GM18499 (cell line): ENCODE measurements around the gene EMP2.

Experiments used
- ATAC-seq: cut with Tn5 transposase; IDR thresholded peaks from one replicate; pipeline ENCODE4 v1.9.1; 2021; ENCODE audit warnings: moderate number of reproducible peaks; ENCODE audit not compliant: insufficient read depth, unreplicated experiment

EMP2 gene

DNA sequence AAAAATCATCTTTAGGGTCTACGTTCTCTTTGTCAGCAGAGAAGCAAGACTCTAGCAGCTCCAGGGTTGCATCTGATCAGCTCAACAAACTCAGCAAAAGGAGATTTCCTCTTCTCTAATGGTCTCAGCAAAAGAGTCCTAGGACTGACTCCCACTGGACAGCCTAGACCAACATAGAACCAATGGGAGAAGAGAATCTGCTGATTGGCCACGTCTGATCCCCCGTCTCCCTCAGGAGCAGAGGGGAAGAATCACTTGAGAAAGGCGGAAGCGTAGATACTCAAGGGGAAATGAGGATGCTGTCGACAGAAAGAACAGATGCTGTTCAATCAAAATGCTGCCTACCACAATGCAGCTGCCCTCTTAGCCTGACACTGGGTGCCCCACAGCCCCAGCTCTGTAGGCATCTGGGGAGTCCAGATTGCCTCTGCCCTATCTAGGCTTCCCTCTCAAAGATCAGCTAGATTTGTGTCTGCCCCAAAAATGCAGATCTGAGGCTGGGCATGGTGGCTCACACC, 31.5 kb upstream of the EMP2 start:
- ATAC-seq: no peak

DNA sequence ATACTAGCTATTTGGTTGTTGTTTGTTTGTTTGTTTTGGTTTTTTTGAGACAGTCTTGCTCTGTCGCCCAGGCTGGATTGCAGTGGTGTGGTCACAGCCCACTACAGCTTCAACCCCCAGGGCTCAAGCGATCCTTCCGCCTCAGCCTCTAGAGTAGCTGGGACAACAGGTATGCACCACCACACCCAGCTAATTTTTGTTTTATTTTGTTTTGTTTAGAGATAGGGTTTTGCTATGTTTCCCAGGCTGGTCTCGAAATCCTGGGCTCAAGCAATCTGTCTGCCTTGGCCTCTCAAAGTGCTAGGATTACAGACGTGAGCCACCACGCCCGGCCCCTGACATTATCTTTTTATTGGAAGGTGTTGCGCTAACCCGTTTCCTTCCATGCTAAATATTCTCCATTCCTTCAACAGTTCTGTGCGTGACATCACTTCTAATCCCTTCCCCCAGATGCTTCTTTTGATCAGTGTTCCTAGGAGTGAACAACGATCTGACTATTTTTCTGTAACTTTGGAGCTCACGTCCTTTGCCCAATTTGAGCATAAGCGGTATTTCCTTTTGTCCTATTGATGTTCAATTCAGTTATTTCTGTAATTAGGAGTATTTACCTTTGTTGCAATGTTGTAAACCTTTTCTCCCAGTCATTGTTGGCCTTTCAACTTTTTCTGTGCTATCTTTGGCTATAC, 30.2 kb upstream of the EMP2 start:
- no peak for ATAC-seq

DNA sequence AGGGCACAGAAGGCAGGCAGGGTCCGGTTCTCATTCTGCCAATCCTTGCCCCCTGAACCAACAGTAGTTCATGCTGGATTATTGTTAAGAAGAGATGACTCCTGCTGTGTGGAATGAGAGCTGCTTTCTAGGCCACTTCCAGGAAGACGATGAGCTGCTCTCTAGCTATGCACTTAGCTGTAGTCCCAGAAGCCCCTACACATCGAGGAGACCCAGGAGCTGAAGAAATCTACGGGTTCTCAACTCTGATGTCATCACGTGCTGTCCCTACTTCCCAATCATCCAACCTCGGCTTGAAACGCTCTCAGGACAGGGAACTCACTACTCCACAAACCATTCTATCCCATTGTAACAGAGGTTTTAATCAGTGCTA, 29.0 kb upstream of the EMP2 start:
- ATAC-seq: no peak

DNA sequence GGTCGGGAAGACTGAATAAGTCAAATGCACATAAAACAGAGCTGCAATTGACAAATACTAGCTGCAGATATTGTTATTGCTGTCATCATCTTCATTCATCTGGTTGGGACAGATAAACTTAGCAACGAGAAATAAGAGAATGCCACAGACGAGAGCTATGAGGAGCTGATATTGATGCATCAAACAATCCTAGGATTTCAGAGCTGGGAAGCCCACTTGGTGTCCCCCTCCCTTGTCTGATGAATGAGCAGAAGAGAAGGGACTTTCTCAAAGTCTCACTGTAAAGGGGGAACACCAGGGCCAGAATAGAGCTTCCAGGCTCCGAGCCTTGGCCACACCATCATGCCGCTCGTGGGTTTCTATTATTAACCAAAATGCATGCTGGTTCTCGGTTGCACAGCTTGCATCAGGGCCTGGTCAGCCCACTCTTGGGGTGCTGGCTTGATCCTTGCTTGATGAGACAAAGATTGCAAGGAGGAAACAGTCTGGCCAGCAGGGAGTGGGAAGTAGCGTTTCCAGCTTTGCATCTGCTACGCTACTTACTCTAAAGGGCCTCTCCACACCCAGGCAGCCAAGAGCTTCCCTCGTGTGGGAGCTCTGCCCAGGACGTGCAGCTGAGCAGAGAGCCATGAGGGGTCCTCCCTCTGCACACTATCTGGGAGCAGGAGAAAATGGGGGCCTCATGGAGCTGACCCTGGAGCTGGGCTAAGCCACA, 28.4 kb upstream of the EMP2 start:
- ATAC-seq: no peak

DNA sequence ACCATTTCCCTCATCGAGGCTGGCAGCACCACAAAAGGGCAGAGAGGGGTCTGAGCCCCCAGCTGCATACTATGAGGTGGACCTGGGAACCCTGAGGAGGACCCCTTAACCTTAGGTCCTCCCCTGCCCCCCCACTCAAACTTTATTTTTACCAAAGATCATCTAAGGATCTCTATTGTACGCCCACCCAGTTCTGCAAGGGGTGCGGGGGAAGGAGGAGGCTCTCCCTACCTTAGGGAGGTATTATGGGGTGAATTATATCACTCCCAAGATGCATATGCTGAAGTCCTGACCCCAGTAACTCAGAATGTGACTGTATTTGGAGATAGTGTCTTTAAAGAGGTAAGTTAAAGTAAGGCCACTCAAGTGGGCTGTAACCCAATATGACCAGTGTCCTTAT, 26.8 kb upstream of the EMP2 start:
- ATAC-seq: no peak

DNA sequence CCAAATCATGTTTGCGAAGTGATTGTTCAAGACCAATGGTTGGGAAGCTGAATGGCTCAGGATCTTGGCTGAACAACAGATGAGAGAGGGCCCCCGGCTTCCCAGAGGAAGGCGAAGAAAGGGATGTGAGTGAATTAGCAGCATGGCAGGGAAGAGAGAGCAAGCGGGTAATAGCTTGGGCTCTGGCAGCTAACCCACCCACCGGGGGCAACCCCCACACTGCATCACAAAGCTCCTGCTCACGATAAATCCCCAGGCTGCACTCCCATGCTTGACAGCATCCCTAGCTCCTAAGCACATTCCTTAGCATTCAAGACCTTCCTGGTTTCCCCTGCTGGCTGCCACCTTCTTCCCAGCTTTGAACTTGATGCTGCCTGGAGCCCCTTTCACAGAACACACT, 26.2 kb upstream of the EMP2 start:
- no peak for ATAC-seq

DNA sequence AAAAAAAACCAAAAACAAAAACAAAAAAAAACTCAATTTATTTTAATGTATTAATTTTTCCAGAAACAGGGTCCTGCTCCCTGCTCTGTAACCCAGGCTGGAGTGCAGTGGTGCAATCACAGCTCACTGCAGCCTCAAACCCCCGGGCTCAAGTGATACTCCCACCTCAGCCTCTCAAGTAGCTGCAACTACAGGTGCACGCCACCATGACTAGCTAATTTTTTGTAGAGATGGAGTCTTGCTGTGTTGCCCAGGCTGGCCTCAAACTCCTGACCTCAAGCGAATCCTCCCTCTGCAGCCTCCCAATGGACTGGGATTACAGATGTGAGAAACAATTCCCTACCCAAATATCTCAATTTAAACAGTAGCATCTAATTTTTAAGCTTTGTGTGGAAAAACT, 25.2 kb upstream of the EMP2 start:
- no peak for ATAC-seq

DNA sequence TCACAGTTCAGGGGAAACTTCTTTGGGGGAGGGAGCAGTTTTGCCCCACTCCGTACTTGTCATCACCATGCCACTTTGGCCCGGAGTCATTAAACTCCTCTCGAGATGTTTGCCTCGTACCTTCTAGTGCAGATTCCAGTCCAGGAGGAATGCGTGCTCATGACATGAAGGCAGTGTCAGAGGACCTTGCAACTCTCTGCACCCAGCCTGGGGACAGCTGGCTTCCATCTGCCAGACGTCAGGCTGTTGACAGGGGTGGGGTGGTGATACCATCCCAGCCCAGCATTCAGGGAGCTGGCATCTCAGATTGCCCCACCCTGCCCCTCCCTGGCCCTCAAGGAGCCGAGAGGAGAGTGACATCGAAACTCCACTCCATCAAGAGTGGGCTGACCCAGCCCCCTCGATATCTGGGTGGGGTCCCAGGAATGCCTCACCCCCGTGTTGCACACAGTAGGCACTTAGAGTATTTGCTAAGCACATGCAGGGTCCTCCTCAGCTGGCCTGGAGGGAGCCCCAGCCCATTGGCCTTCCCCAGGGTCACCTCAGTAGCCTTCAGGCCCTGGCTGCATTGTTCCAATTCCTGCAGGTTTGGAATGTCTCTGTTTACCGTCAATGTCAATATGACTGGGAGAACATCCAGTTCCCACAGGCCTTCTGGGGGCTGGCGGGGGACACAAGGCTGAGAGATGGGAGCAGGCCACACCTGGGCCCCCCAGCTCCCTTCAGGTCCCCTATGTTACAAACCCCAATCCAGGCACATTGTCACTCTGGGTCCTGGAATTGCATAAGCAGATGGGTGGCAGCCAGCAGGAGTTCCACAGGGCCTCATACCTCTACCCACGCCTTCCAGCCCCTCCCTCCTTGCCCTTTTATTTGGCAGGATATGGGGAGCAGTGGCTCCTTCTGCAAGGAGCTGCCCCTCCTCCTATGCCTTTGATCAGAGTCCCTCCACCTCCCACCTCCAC, 21.3 kb upstream of the EMP2 start:
- no peak for ATAC-seq

DNA sequence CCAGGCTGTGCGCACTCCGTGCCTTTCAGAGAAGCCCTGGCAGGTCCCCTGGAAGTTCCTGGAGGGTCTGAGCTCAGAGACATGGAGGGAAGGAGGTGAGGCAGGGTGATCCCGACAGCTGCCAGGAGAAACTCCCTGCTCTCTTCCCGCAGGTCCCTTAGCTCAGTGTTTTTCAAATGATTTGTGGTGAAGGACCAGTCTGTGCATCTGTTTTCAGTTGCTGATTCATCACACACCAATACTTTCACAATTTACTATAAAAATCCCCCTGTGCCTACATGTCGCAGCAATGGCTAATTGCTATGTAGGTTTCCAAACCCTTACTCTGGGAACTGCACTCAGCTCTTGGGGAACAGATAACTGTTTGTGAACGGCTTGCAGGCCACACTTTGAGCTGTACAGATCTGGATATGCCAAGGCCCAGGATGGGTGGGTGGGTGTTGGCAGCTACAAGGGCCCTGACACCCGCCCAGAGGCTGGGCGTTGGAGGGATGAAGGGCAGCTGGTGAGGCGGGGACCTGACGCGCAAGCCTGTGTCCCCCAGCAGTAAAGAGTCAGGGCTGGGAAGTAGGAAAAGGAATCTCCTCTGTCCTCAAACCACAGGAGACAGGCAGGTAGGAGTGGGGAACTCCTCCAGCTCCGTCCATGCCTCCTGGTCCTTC, 20.5 kb upstream of the EMP2 start:
- no peak for ATAC-seq

DNA sequence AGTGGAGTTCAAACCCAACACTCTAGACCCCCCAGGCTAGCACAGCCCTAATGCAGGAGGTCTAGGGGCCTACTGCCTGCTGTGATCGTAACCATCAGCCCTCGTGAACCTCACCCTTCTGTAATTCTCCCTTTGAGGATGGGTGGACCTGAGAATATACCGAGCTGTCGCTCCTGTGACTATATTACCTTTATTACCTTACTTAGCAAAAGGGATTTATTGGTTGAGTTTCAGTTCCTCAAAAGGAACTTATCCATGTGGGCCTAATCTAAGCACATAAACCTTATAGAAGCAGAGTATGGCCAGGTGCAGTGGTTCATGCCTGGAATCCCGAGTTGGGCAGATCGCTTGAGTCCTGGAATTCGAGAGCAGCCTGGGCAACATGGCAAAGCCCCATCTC, 19.2 kb upstream of the EMP2 start:
- no peak for ATAC-seq

DNA sequence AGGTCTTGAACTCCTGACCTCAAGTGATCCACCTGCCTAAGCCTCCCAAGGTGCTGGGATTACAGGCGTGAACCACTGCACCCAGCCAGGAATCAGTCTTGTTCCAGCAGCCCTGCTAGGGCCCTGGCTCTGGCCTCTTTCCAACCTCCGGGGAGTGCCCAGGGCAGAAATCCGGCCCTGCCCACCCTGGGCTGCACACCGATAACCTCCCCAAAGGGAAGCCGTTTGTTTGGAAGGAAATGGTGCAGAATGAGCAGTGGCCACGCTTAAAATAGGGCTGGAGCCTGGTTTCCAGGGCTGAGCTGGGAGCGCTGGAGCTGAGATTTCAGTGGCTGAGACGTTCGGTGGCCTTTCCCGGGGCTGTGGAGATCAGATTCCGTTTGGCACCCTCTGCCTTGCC, 17.8 kb upstream of the EMP2 start:
- no peak for ATAC-seq

DNA sequence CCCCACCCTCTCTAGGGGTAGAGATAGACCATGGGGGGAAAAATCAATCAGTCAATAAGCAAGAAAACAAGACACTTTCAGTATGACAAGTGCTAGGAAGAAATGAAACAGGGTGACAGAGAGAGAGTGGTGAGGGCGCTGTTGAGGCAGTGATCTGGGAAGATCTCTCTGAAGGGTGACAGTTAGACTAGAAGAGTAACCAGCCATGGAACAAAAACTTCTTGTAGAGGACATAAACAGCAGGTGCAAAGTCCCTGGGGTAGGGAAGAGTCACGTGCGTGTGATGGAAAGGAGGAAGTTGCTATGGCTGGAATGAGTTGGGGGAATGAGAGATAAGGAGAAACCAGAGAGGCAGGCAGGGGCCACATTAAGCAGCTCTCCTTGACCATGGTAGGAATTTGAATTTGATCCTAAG, 16.8 kb upstream of the EMP2 start:
- ATAC-seq: no peak

DNA sequence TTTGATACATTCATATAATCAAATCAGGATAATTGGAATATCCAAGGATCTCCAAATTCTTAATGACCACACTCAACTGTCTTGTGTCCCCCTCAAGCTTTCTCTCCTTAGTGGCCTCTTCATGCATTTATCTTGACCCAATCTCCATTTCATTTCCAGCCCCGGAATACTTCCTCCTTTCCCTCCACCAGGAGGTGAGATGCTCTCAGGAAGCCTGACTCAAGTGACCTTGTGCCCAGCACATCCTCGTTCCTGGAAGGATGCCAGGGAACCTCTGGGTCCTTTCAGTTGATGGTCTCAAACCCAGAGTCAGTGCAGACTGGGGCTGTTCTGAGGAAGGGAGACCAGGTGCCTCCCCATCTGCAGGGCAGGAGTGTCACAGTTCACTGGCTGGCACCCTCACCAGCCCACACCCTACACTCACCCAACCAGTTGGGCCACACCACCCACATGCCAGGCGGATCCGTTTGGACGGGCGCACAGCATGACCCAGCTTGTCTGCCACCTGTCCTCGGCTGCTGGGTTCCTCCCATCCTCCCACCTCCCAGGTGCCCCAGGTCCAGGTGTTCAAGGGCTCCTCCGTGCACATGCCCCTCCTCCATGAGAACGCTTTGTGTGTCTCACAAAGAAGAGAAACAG, 14.0 kb upstream of the EMP2 start:
- no peak for ATAC-seq

DNA sequence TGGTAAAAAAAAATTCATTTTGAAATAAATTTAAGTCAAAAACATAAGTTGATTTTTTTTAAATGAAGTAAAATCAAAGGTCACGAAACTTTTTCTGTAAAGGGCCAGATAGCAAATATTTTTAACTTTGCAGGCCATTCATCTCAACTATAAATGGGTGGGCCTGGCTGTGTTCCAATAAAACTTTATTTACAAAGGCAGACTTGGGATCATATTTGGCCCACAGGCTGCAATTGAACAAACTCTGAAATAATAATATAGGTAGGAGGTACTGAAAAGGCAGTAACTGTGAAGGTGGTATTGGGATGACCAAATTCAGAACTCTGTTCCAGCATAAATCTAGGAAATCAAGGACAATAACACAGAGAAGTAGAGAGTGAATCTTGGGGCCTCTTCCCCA, 12.2 kb upstream of the EMP2 start:
- no peak for ATAC-seq

DNA sequence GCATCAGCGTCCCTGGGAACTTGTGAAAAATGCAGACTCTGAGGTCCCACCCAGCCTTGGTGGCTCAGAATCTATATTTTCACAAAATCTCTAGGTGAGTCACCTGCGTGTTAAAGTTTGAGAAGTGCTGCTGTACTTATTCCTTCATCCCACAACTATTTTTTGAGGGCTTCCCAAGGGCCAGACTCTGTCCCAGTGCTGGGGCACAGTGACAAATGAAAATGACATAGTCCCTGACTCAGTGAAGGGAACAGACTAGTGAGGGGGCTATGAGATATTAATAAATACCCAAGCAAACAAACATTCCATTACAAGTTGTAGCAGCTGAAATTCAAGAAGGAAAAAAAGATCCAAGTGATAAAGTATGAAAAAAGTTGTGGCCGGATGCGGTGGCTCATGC, 9.9 kb upstream of the EMP2 start:
- ATAC-seq: no peak

DNA sequence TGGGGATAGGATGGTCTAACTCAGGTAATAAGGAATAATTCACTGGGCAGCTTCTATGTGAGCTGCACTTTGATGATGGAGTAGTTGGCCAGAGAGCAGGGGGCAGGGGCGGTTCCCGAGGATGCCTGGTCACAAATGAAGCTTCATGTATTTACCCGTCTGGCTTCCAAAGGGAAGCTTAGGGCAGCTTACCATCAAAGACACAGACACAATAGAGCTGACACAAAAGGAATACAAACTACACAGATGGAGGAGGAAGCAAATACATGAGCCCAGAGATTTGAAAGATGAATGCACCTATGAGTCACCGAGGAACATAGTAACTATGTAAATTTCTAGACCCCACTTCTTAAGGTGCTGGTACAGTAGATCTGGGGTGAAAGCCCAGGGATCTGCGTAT, 8.7 kb upstream of the EMP2 start:
- ATAC-seq: no peak

DNA sequence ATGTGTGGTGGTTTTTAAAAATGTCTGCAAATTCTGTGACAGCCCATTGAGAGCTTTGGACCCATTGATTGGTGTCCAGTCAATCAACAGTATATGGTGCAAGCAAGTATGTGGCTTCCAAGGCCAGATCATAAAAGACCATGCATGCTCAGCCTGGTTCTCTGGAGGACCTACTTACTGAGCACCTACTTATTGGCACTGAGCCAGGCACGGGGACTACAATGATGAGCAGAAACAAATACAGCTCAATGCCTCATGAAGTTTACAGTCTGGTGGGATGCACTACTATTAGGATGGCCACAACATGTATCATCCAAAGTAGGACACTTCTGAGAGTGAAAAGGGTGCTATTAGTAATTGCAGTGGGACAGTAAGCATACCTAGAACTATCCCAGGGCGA, 7.2 kb upstream of the EMP2 start:
- ATAC-seq: no peak

DNA sequence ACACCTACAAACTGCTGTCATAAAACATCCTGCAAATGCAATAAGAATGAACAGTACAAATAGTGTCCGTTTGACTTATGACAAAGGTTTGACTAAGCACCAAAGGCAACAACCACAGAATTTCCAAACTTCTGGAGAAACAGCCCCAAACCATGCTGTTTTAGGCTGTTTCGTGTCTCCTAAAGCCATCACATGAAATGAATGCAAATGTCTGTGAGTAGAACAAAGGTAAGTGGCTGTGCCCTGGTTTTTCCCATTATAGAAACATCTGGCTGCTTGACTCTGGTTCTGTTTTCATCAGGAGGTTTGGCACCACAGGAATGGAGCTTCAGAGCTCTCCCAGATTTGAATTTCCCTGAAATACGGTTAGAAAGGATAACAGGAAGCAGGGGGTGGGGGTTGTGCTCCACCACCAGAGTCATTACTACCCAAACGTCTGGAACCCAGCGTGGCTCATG, 4.6 kb upstream of the EMP2 start:
- no peak for ATAC-seq

DNA sequence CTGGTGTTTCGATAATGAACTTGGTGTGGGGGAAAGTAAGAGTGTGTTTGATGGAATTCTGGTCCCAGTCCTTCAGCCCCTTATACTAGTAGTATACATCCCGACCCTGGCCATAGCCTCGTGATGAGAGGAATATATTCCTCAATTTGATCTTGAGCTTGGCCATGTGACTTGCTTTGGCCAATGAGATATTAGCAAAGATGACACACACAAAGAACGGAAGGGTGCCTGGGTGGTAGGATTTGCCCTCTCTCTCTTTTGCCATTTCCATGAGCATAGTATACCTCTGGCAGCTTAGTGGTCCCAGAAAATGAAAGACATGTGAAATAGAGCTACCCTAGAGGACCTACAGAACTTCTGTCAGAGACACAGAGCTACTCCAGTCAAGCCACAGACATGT, 2.9 kb upstream of the EMP2 start:
- ATAC-seq: no peak

DNA sequence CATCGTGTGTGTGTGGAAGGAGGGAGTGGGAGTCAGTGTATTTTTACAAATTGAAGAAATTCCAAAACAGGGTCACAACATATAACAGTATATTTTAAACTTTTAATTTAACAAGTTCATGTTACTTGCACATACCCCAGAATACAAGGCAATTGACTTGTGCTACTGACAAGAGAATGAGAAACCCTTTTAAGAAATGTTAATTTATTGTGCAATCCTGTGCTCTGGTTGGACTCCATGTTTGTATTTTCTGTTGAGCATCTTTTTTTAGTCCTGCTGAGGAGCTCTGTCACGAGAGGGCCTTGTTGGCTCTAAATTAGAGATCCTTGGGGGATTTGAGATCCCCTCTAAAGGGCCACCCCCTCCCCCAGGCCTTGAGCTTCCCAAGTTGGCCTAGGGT, 1.1 kb upstream of the EMP2 start:
- ATAC-seq: no peak
